PC-3 (cell line): ENCODE results near the gene LTF.

Source experiments
- EZH2 ChIP-seq: fragments of 300-600 bp; sonication (generic); IDR thresholded peaks from one replicate; pipeline ENCODE4 v1.6.1; 2017; ENCODE audit warnings: antibody characterized with exemption, mild to moderate bottlenecking, low read length; ENCODE audit not compliant: unreplicated experiment
- TF ChIP-seq, protein P1 (sequence below): fragments of 300-600 bp; sonication (generic); conservative IDR thresholded peaks from 2 replicates; pipeline ENCODE4 v1.5.1; 2017; ENCODE audit warnings: antibody characterized with exemption, low read depth, mild to moderate bottlenecking, low read length

DNA sequence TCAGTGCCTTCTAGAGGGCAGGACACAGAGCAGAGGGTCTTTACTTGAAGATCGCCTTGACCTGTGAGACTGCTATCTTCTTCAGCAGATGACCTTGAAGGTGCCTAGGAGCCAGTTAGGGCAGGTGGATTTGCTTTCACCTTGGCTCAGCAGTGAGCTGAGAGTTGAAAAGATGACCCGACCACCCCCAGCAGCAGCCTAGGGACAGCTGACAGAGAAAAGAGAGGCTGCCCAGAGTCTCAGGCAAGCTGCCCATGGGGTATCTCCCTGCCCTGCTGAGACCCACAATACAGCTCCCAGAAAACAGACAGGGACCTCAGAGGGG, 453 bp upstream of the LTF start:
- TF ChIP-seq, protein P1, sequence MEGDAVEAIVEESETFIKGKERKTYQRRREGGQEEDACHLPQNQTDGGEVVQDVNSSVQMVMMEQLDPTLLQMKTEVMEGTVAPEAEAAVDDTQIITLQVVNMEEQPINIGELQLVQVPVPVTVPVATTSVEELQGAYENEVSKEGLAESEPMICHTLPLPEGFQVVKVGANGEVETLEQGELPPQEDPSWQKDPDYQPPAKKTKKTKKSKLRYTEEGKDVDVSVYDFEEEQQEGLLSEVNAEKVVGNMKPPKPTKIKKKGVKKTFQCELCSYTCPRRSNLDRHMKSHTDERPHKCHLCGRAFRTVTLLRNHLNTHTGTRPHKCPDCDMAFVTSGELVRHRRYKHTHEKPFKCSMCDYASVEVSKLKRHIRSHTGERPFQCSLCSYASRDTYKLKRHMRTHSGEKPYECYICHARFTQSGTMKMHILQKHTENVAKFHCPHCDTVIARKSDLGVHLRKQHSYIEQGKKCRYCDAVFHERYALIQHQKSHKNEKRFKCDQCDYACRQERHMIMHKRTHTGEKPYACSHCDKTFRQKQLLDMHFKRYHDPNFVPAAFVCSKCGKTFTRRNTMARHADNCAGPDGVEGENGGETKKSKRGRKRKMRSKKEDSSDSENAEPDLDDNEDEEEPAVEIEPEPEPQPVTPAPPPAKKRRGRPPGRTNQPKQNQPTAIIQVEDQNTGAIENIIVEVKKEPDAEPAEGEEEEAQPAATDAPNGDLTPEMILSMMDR, result no peak
- TF ChIP-seq EZH2, result no peak
